Esophagus squamous epithelium (tissue), 4 donors: ENCODE measurements around the gene SESTD1.

Experiments used
- CTCF ChIP-seq, 6 experiments: fragments of 450-650 bp in 4 of 6; fragments of 200-600 bp in 2 of 6; sonication (generic) in 2 of 6; IDR thresholded peaks; one replicate each; pipeline ENCODE4 v1.5.1; 2016 to 2019; ENCODE audit warnings: antibody characterized with exemption in 6 of 6, mild to moderate bottlenecking in 4 of 6, moderate library complexity in 4 of 6
- POLR2A ChIP-seq, 4 donors: fragments of 450-650 bp; IDR thresholded peaks; one replicate each; pipeline ENCODE4 v1.6.1; 2017; ENCODE audit warnings: antibody characterized with exemption in 4 of 4, mild to moderate bottlenecking in 4 of 4, moderate library complexity in 3 of 4

- TF ChIP-seq CTCF (IDR thresholded peaks at IDR 0.05) (no peak), POLR2A (IDR thresholded peaks at IDR 0.05) (no peak)
Observed at GRCh38 chr2:179285060-179285459, 20.4 kb upstream of the SESTD1 start.
